GM12875 (cell line): ENCODE measurements around the gene TMEM89.

Experiments used
- H3K4me3 ChIP-seq: one replicate; pipeline ENCODE4 v1.5.1; 2011; ENCODE audit warnings: low read depth, low read length, control low read depth
- CTCF ChIP-seq: IDR thresholded peaks from 2 replicates; pipeline ENCODE4 v1.5.1; 2011; ENCODE audit warnings: low read depth, mild to moderate bottlenecking, control low read depth, inconsistent platforms, low read length, moderate library complexity, borderline replicate concordance; ENCODE audit not compliant: insufficient read depth

The TMEM89 gene

GRCh38 chr3:48661501-48662144, 40.1 kb upstream of the TMEM89 start:
- H3K4me3 ChIP-seq = peak overlapping the region; percentile 42
- TF ChIP-seq CTCF = no peak

GRCh38 chr3:48660800-48661400, 39.3 kb upstream of the TMEM89 start:
- H3K4me3 ChIP-seq = no peak overlapping the region
- no peak for TF ChIP-seq CTCF

- peak overlapping the region; percentile 58 for H3K4me3 ChIP-seq
- no peak for TF ChIP-seq CTCF
Observed at GRCh38 chr3:48656841-48657281, 35.3 kb upstream of the TMEM89 start.

- peak; percentile 87 for TF ChIP-seq CTCF
- peak overlapping the region; percentile 58 for H3K4me3 ChIP-seq
Observed at GRCh38 chr3:48656061-48656840, 34.7 kb upstream of the TMEM89 start.

GRCh38 chr3:48655606-48656005, 34.0 kb upstream of the TMEM89 start:
- no peak overlapping the region for H3K4me3 ChIP-seq
- no peak for TF ChIP-seq CTCF

GRCh38 chr3:48655063-48655462, 33.5 kb upstream of the TMEM89 start:
- no peak for TF ChIP-seq CTCF
- H3K4me3 ChIP-seq = no peak overlapping the region
